IMR-90 (cell line): ENCODE measurements around the gene LYPD4. TPM values are rescaled to one million over a fixed set of nuclear protein-coding genes. Genes with fewer than 3 reads are reported as not detected.

Experiments
- ATAC-seq: fragments of 200-7000 bp; cut with Tn5 transposase; 2 replicates; pipeline ENCODE4 v1.9.1; 2020; ENCODE audit warnings: low read depth, mild to moderate bottlenecking, moderate library complexity
- BruUV-seq: library from RNA; stranded (reverse); fragments of 400-500 nt; replicated peaks from 2 replicates; lab custom pipeline; 2021; lab: Mats Ljungman, UMichigan
- CTCF ChIA-PET: fragments of 300-600 bp; formaldehyde crosslinking; extraction: SDS; loops from one replicate; lab custom pipeline; 2021; ENCODE audit warnings: antibody characterized with exemption; lab: Yijun Ruan, JAX
- POLR2A ChIA-PET: fragments of 300-600 bp; sonication (Branson Sonifier 250); formaldehyde crosslinking; loops from one replicate; lab custom pipeline; 2022; ENCODE audit warnings: antibody characterized with exemption; ENCODE audit not compliant: unreplicated experiment; lab: Charles Lee
- DNase-seq: peaks from one replicate; pipeline ENCODE4 v3.0.0; 2013
- H2AFZ ChIP-seq: replicated peaks from 2 replicates; pipeline ENCODE3; 2013; ENCODE audit warnings: low read length, mild to moderate bottlenecking; ENCODE audit not compliant: poor library complexity
- H2AK5ac ChIP-seq: 2 replicates; pipeline ENCODE4 v1.6.1; 2013; ENCODE audit warnings: low read depth, low read length, inconsistent platforms
- H2AK9ac ChIP-seq: replicated peaks from 2 replicates; pipeline ENCODE3; 2013; ENCODE audit warnings: mild to moderate bottlenecking, low read depth, low read length, moderate library complexity; ENCODE audit not compliant: poor library complexity
- H2BK120ac ChIP-seq: 2 replicates; pipeline ENCODE4 v1.6.1; 2013; ENCODE audit warnings: low read depth, low read length, inconsistent platforms
- H2BK15ac ChIP-seq: 3 replicates; pipeline ENCODE4 v1.6.1; 2013; ENCODE audit warnings: low read depth, low read length, inconsistent platforms
- H2BK20ac ChIP-seq: 2 replicates; pipeline ENCODE4 v1.6.1; 2013; ENCODE audit warnings: low read depth, mild to moderate bottlenecking, inconsistent platforms, low read length, moderate library complexity
- H2BK5ac ChIP-seq: 2 replicates; pipeline ENCODE4 v1.6.1; 2013; ENCODE audit warnings: mild to moderate bottlenecking, low read depth, low read length, inconsistent platforms; ENCODE audit not compliant: poor library complexity, severe bottlenecking
- H3K14ac ChIP-seq: replicated peaks from 2 replicates; pipeline ENCODE4 v1.6.1; 2013; ENCODE audit warnings: low read depth, low read length, inconsistent platforms
- H3K18ac ChIP-seq: 2 replicates; pipeline ENCODE4 v1.6.1; 2013; ENCODE audit warnings: low read depth, low read length, control low read depth
- H3K23ac ChIP-seq: 2 replicates; pipeline ENCODE4 v1.6.1; 2013; ENCODE audit warnings: low read depth, low read length, inconsistent platforms
- H3K27ac ChIP-seq: 2 replicates; pipeline ENCODE4 v1.5.1; 2013; ENCODE audit warnings: mild to moderate bottlenecking, control low read depth, low read length; ENCODE audit not compliant: insufficient read depth
- H3K27me3 ChIP-seq: 2 replicates; pipeline ENCODE4 v1.6.1; 2013; ENCODE audit warnings: low read length; ENCODE audit not compliant: control insufficient read depth, insufficient read depth
- H3K36me3 ChIP-seq: 2 replicates; pipeline ENCODE4 v1.6.1; 2013; ENCODE audit warnings: low read length, mixed read lengths; ENCODE audit not compliant: control insufficient read depth, insufficient read depth
- H3K4ac ChIP-seq: 2 replicates; pipeline ENCODE4 v1.6.1; 2013; ENCODE audit warnings: low read depth, low read length, inconsistent platforms
- H3K4me1 ChIP-seq: 2 replicates; pipeline ENCODE4 v1.6.1; 2013; ENCODE audit warnings: low read length, mixed read lengths; ENCODE audit not compliant: control insufficient read depth, insufficient read depth
- H3K4me2 ChIP-seq: 2 replicates; pipeline ENCODE4 v1.6.1; 2013; ENCODE audit warnings: low read depth, mild to moderate bottlenecking, control low read depth, low read length, moderate library complexity
- H3K4me3 ChIP-seq: 2 replicates; pipeline ENCODE4 v1.5.1; 2013; ENCODE audit warnings: low read depth, mild to moderate bottlenecking, control low read depth, low read length, moderate library complexity; ENCODE audit not compliant: insufficient read depth
- H3K56ac ChIP-seq: 2 replicates; pipeline ENCODE4 v1.6.1; 2013; ENCODE audit warnings: low read length, inconsistent platforms; ENCODE audit not compliant: insufficient read depth; ENCODE audit errors: extremely low read depth
- H3K79me1 ChIP-seq, 2 experiments: 2 replicates each; pipeline ENCODE4 v1.6.1; 2013; ENCODE audit warnings: low read length in 2 of 2, inconsistent platforms in 1 of 2, low read depth in 1 of 2
- H3K9ac ChIP-seq: 2 replicates; pipeline ENCODE4 v1.6.1; 2013; ENCODE audit warnings: low read depth, low read length, control low read depth
- H3K9me1 ChIP-seq: 2 replicates; pipeline ENCODE4 v1.6.1; 2013; ENCODE audit warnings: low read length, inconsistent platforms; ENCODE audit not compliant: insufficient read depth
- H3K9me3 ChIP-seq: 2 replicates; pipeline ENCODE4 v1.6.1; 2013; ENCODE audit warnings: low read length; ENCODE audit not compliant: control insufficient read depth, insufficient read depth
- H4K20me1 ChIP-seq: 2 replicates; pipeline ENCODE4 v1.6.1; 2013; ENCODE audit warnings: low read length, inconsistent platforms; ENCODE audit not compliant: insufficient read depth
- H4K5ac ChIP-seq: 2 replicates; pipeline ENCODE4 v1.6.1; 2013; ENCODE audit warnings: mild to moderate bottlenecking, low read depth, low read length, control low read depth
- H4K8ac ChIP-seq, 2 experiments: 2 replicates each; pipeline ENCODE4 v1.6.1; 2013; ENCODE audit warnings: low read depth in 2 of 2, low read length in 2 of 2, control low read depth in 1 of 2, inconsistent platforms in 1 of 2
- H4K91ac ChIP-seq: 2 replicates; pipeline ENCODE4 v1.6.1; 2013; ENCODE audit warnings: low read depth, low read length, inconsistent platforms; ENCODE audit not compliant: insufficient read depth
- CEBPB ChIP-seq: IDR thresholded peaks from 2 replicates; pipeline ENCODE4 v1.6.1; 2012; ENCODE audit warnings: low read depth, low read length, improper control_type of control experiment
- CHD1 ChIP-seq: IDR thresholded peaks from 2 replicates; pipeline ENCODE4 v1.6.1; 2012; ENCODE audit warnings: low read depth, low read length, improper control_type of control experiment
- ELK1 ChIP-seq: fragments of 150-350 bp; IDR thresholded peaks from 2 replicates; pipeline ENCODE4 v1.6.1; 2016; ENCODE audit warnings: low read depth, mild to moderate bottlenecking, low read length, moderate library complexity, borderline replicate concordance
- MXI1 ChIP-seq: IDR thresholded peaks from 2 replicates; pipeline ENCODE4 v1.6.1; 2012; ENCODE audit warnings: low read depth, mild to moderate bottlenecking, low read length, moderate library complexity, borderline replicate concordance
- POLR2A ChIP-seq: IDR thresholded peaks from 2 replicates; pipeline ENCODE4 v1.6.1; 2012; ENCODE audit warnings: mild to moderate bottlenecking, low read depth, low read length
- RCOR1 ChIP-seq: IDR thresholded peaks from 2 replicates; pipeline ENCODE4 v1.6.1; 2012; ENCODE audit warnings: mild to moderate bottlenecking, low read length, improper control_type of control experiment; ENCODE audit not compliant: insufficient replicate concordance
- RFX5 ChIP-seq: IDR thresholded peaks from 2 replicates; pipeline ENCODE4 v1.8.0; 2012; ENCODE audit warnings: low read depth, mild to moderate bottlenecking, low read length, moderate library complexity
- USF2 ChIP-seq: fragments of 150-350 bp; IDR thresholded peaks from 2 replicates; pipeline ENCODE4 v1.6.1; 2017; ENCODE audit warnings: mild to moderate bottlenecking, antibody characterized with exemption, low read length, low read depth
- WGBS, 2 experiments: methylation state at CpG; one replicate each; pipeline versions ENCODE4 v1.1.5 to v1.1.7; 2013; ENCODE audit warnings: missing lambda C conversion rate in 2 of 2; ENCODE audit not compliant: insufficient read length in 1 of 2; ENCODE audit errors: extremely low coverage in 2 of 2; 5-methylcytosine and 5-hydroxymethylcytosine counted together
- dilution Hi-C: fragments of 300-500 bp; cut with HindIII; formaldehyde crosslinking; loops from one replicate; pipeline ENCODE4 v1.14.3; 2018; ENCODE audit warnings: low sequenced_read_pairs; ENCODE audit not compliant: unreplicated experiment
- in situ Hi-C: fragments of 300-500 bp; cut with MboI; formaldehyde crosslinking; loops from 3 replicates; pipeline ENCODE4 v1.14.3; 2019; ENCODE audit warnings: low sequenced_read_pairs, inconsistent platforms, mixed read lengths
- intact Hi-C: fragments of 100-400 bp; cut with micrococcal nuclease; formaldehyde crosslinking; loops from 2 replicates; pipeline ENCODE4 v1.10.0; 2022
- polyA plus RNA-seq, 3 experiments: library from polyadenylated mRNA; depleted of rRNA; stranded (reverse); fragments of >200 nt; gene quantifications; 2 replicates each; pipeline ENCODE4 v1.2.3, GENCODE V29; 2012; ENCODE audit warnings: low replicate concordance in 1 of 3
- total RNA-seq: library from RNA; depleted of rRNA; stranded (reverse); fragments of >200 nt; gene quantifications from 2 replicates; pipeline ENCODE4 v1.2.3, GENCODE V29; 2012

The LYPD4 gene
- total and polyA plus RNA-seq, 2 of the 4 experiments (the other 2 are of a cell fraction), result not detected

- in situ Hi-C loops, result no loop called here
- dilution Hi-C loops, result no loop called here
- H3K4me2 ChIP-seq, result no peak overlapping the region
- no peaks in the 10 kb centered on the region for H3K9me1 ChIP-seq
- H3K4me3 ChIP-seq, result no peak overlapping the region
- H3K56ac ChIP-seq, result no peak overlapping the region
- ATAC-seq (no peak), DNase-seq (no peak)
- H3K9ac ChIP-seq, result no peak overlapping the region
- ChIA-PET POLR2A (no interaction called here), CTCF (no interaction called here)
- H2BK15ac ChIP-seq, result no peak overlapping the region
- H4K91ac ChIP-seq, result no peak overlapping the region
- H3K36me3 ChIP-seq, result no peaks in the 10 kb centered on the region
- no peak overlapping the region for H2BK20ac ChIP-seq
- intact Hi-C loops, result loop anchor here (10.0 kb wide), 1 partner anchor 155 kb away; the partner anchor contains the start of gene RABAC1
- no peak overlapping the region for H4K8ac ChIP-seq
- no peak overlapping the region for H3K18ac ChIP-seq
- 20% methylated on average over 3 of the region's 9 CpGs; no CpG with 5 or more reads in 1 of the 2 experiments for WGBS, 2 experiments
- no peak overlapping the region for H2AK9ac ChIP-seq
- no peak overlapping the region for H2AK5ac ChIP-seq
- no peak overlapping the region for H2BK5ac ChIP-seq
- no peaks in the 10 kb centered on the region; the same call in 1 of the 2 replicates for H3K27me3 ChIP-seq
- no peak overlapping the region for H2BK120ac ChIP-seq
- H3K79me1 ChIP-seq, result no peaks in the 10 kb centered on the region
- BruUV-seq, result no TSS peak
- no peak overlapping the region for H2AFZ ChIP-seq
- H4K20me1 ChIP-seq, result no peaks in the 10 kb centered on the region
- no peak overlapping the region for H3K23ac ChIP-seq
- H4K5ac ChIP-seq, result no peak overlapping the region
- H3K4me1 ChIP-seq, result no peaks in the 10 kb centered on the region
- H3K14ac ChIP-seq, result no peak overlapping the region
- H3K4ac ChIP-seq, result no peak overlapping the region
- TF ChIP-seq MXI1 (no peak), CHD1 (no peak), RCOR1 (no peak), RFX5 (no peak), USF2 (no peak), ELK1 (no peak), POLR2A (no peak), CEBPB (no peak)
- H3K27ac ChIP-seq, result no peak overlapping the region
- no peaks in the 10 kb centered on the region for H3K9me3 ChIP-seq
Measured at GRCh38 chr19:41799444-41800000, 45.0 kb downstream of the LYPD4 start.
